Activated CD8-positive, alpha-beta T cell treated with anti-CD3 and anti-CD28 coated beads for 36 hours (primary cell): ENCODE results near the gene SCART1. TPM values are rescaled to one million over a fixed set of nuclear protein-coding genes. Genes with fewer than 3 reads are reported as not detected.
A peak's percentile ranks its signal among the peaks of the same experiment; 100 is the strongest.

Experiments
- ATAC-seq: fragments of 200-7000 bp; cut with Tn5 transposase; one replicate; pipeline ENCODE4 v1.10.0; 2021; ENCODE audit warnings: mild to moderate bottlenecking, moderate library complexity
- CTCF ChIA-PET: fragments of 350-600 bp; sonication (Branson Sonifier 250); formaldehyde crosslinking; loops from one replicate; lab custom pipeline; 2021; ENCODE audit warnings: antibody characterized with exemption; lab: Charles Lee
- POLR2A ChIA-PET: fragments of 350-600 bp; sonication (Branson Sonifier 250); formaldehyde crosslinking; loops from one replicate; lab custom pipeline; 2021; ENCODE audit warnings: antibody characterized with exemption; lab: Charles Lee
- DNase-seq: peaks from one replicate; pipeline ENCODE4 v3.0.0-alpha.2; 2020
- H3K27ac Mint-ChIP-seq: one replicate; pipeline ENCODE4 v1.8.0; 2021; ENCODE audit warnings: mild to moderate bottlenecking, mixed read lengths
- H3K27me3 Mint-ChIP-seq: one replicate; pipeline ENCODE4 v1.8.0; 2021; ENCODE audit warnings: mixed read lengths
- H3K36me3 Mint-ChIP-seq: one replicate; pipeline ENCODE4 v1.8.0; 2021; ENCODE audit warnings: low read depth, mixed read lengths
- H3K4me1 Mint-ChIP-seq: one replicate; pipeline ENCODE4 v1.8.0; 2021; ENCODE audit warnings: low read depth, mixed read lengths
- H3K4me3 Mint-ChIP-seq: one replicate; pipeline ENCODE4 v1.8.0; 2021; ENCODE audit warnings: mild to moderate bottlenecking, moderate library complexity, mixed read lengths
- H3K9me3 Mint-ChIP-seq: one replicate; pipeline ENCODE4 v1.8.0; 2021; ENCODE audit warnings: mixed read lengths
- CTCF ChIP-seq: fragments of 200-600 bp; IDR thresholded peaks from one replicate; pipeline ENCODE4 v1.8.0; 2022; ENCODE audit warnings: antibody characterized with exemption, mild to moderate bottlenecking
- intact Hi-C: fragments of 100-400 bp; cut with micrococcal nuclease; formaldehyde crosslinking; loops from one replicate; pipeline ENCODE4 v1.10.0; 2022
- total RNA-seq, 2 experiments: library from RNA; stranded (reverse); gene quantifications; one replicate each; pipeline ENCODE4 v1.2.3, GENCODE V29; 2021

The SCART1 gene
- 1 to 10 TPM; 2.8 to 2.9 TPM for total RNA-seq

- peaks cover 7% of the 10 kb centered on the region for H3K9me3 Mint-ChIP-seq
- CTCF ChIA-PET: no interaction called here
- H3K4me1 Mint-ChIP-seq: no peaks in the 10 kb centered on the region
- H3K4me3 Mint-ChIP-seq: no peak within 1 kb of the TSS
- peaks cover 6% of the 10 kb centered on the region for H3K36me3 Mint-ChIP-seq
- POLR2A ChIA-PET: interaction anchor here (0.7 kb wide), 1 partner anchor 502 kb away, joined by 3 read pairs; no protein-coding TSS in a partner anchor
- intact Hi-C loops: no loop called here
- H3K27ac Mint-ChIP-seq: no peak within 1 kb of the TSS
- no peak for TF ChIP-seq CTCF
- no peaks in the 10 kb centered on the region for H3K27me3 Mint-ChIP-seq
- no peak for DNase-seq
- ATAC-seq: peak; percentile 64
Measured at GRCh38 chr10:133453516-133454203, at the start of gene SCART1. TSS of gene SCART1 (plus strand) at chr10:133453945. CDS start at chr10:133453998, 53 bp downstream.

GRCh38 chr10:133405272-133405671, 48.5 kb upstream of the SCART1 start:
- ChIA-PET CTCF (interaction anchor here (0.8 kb wide), 1 partner anchor 34 kb away, joined by 3 read pairs; no protein-coding TSS in a partner anchor), POLR2A (no interaction called here)
- H3K4me3 Mint-ChIP-seq: no peak overlapping the region
- DNase-seq (no peak), ATAC-seq (no peak)
- intact Hi-C loops: no loop called here
- no peak for TF ChIP-seq CTCF
- no peak overlapping the region for H3K27ac Mint-ChIP-seq
- peaks cover 75% of the 10 kb centered on the region for H3K36me3 Mint-ChIP-seq
- H3K27me3 Mint-ChIP-seq: no peaks in the 10 kb centered on the region
- H3K9me3 Mint-ChIP-seq: peaks cover 6% of the 10 kb centered on the region
- H3K4me1 Mint-ChIP-seq: peaks cover 61% of the 10 kb centered on the region

GRCh38 chr10:133405844-133406527, 47.8 kb upstream of the SCART1 start:
- CTCF ChIA-PET: interaction anchor here (0.8 kb wide), 1 partner anchor 33 kb away, joined by 3 read pairs; no protein-coding TSS in a partner anchor
- ATAC-seq (peak; percentile 51), DNase-seq (no peak)
- no peak for TF ChIP-seq CTCF
- H3K36me3 Mint-ChIP-seq: peaks cover 78% of the 10 kb centered on the region
- peaks cover 54% of the 10 kb centered on the region for H3K4me1 Mint-ChIP-seq
- intact Hi-C loops: no loop called here
- POLR2A ChIA-PET: no interaction called here
- H3K27me3 Mint-ChIP-seq: no peaks in the 10 kb centered on the region
- no peak overlapping the region for H3K4me3 Mint-ChIP-seq
- peak overlapping the region; percentile 23 for H3K27ac Mint-ChIP-seq
- H3K9me3 Mint-ChIP-seq: peaks cover 9% of the 10 kb centered on the region

GRCh38 chr10:133411523-133412380, 42.0 kb upstream of the SCART1 start:
- no peak for DNase-seq
- H3K36me3 Mint-ChIP-seq: peaks cover 86% of the 10 kb centered on the region
- ChIA-PET POLR2A (interaction anchor here (1.1 to 2.8 kb wide), 3 partner anchors 10 to 21 kb away, joined by 3 to 8 read pairs (median 5); no protein-coding TSS in a partner anchor), CTCF (interaction anchor here (1.1 to 1.6 kb wide), 2 partner anchors 27 to 82 kb away, joined by 3 to 5 read pairs; no protein-coding TSS in a partner anchor)
- no peak for ATAC-seq
- TF ChIP-seq CTCF: no peak
- H3K27me3 Mint-ChIP-seq: no peaks in the 10 kb centered on the region
- H3K4me1 Mint-ChIP-seq: peaks cover 22% of the 10 kb centered on the region
- intact Hi-C loops: no loop called here
- H3K27ac Mint-ChIP-seq: no peak overlapping the region
- H3K4me3 Mint-ChIP-seq: no peak overlapping the region
- H3K9me3 Mint-ChIP-seq: peaks cover 26% of the 10 kb centered on the region
